NAMALWA (cell line): ENCODE measurements around the gene CCDC63.
"Not testable (repeated sequence)": the region's sequence is repeated elsewhere in the genome, so short reads cannot be mapped to it uniquely, and the experiment has no call there.

ENCODE experiments used
- DNase-seq: peaks from one replicate; pipeline ENCODE4 v3.0.0-alpha.2; 2015; ENCODE audit warnings: low spot score

CCDC63 gene

DNA sequence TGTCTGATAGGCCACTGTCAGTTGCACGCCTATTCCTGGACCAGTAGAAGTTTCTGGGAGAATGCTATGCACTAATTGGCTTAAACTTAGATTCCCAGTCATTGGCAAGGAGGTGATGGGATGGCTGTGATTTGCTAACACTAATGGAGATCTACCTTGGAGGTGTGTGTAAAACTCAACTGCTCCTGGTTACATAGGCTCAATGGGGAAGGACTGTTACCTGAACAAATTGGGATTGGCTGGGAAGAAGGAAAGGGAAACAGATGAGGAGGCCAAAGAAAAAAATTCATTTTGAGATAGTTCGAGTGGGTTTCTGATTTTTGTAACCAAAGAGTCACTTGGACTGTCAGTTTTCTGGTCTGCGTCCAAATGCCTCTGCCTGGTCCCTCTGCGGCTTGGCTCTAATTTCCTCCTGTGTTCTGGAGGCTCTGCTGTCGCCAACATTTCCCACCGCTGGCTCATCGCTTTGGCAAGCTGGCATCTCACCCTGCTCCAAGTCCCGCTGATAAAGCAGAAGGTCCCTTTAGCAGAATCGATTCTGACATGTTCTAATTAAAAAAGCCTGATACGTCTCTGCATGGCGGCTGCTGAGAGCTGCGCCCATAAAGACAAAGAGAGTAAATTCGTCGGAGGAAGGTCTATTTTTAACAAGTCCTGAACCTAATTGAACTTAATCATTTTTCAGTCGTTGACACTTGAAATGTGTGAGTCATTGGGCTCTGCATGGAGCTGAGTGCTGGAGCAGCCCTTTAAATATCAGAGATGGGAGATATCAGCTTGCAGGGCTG, 2.0 kb upstream of the CCDC63 start:
- DNase-seq, result no peak

DNA sequence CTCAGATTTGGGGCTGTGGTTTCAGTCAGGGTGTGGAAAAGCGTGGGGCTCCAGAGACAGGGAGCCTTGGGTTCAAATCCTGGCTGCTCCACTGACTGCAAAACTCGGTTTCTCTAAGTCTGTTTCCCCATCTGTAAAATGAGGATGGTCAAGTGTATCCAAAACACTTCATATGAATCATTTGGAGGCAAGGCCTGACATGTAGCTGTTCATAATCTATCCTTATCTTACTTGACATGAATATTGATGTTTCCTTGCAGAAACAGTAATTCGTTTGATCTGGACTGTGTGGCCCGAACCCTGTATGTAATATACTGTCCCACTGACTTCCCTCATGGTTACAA, 1.5 kb upstream of the CCDC63 start:
- DNase-seq, result no peak

DNA sequence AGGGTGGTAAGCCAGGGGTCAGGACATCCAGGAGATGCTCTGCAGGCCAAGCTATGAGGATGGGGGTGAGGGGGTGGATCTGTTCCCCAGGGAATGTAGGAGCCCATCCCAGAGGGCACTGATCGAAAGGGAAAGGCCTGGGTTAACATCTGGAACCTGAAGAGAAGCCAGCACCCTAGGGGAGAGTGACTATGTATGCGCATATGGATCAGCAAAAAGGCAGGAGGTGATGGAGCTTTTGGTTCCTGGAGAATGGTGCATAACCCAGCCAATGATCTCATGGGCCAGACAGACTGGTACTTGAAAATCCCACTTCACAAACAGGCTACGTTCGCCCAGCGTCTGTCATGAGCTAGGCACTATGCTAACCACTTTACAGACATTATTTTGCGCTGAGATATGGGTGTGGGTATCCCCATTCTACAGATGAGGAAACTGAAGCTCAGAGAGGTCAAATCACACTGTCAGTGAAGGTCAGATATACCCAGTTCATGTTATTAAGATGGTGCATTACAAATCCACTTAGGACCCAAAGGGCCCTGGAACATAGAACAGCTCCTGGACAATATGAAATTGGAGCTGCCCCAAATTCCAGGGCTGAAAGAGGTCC, 1.6 kb downstream of the CCDC63 start:
- DNase-seq, result no peak

DNA sequence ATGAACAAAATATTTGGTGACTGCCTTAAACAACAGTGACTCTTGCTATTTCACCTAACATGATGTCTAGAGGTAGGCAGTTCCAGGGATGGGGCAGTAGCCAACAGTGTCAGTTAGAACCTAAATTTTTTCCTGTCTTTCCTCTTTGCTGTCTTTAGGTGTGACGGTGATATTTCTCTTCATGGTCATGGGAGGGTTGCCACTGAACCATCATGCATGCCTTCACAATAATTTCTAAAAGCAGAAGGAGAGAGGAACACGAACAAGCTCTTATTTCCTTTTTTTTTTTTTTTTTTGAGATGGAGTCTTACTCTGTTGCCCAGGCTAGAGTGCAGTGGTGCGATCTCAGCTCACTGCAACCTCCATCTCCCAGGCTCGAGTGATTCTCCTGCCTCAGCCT, 2.4 kb downstream of the CCDC63 start:
- no peak for DNase-seq

DNA sequence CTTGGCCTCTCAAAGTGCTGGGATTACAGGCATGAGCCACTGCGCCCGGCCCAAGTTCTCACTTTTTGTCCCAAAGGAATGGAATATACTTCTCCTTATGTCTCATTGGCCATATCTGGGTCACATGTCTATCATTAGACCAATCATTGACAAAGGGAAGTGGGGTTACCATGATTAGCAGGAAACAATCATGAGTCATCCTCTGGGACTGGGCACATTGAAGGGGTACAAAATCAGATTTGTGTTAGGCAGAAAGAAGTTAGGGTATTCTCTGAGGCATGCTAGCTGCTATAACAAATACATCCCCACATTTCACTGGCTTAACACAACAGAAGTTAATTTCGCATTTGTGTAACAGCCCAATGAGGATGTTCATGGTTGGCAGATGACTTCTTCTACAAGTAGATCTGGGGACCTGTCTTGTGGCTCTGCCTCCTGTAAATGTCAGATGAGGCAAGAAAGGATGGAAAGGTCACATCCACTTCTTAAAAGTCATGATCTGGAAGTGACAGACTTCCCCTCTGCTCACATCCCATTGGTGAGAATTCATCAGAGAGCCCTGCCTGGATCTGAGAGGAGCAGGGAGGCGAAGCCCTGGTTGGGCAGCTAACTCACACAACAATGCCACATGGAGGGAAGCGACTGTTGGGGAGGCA, 3.1 kb downstream of the CCDC63 start:
- DNase-seq, result no peak

DNA sequence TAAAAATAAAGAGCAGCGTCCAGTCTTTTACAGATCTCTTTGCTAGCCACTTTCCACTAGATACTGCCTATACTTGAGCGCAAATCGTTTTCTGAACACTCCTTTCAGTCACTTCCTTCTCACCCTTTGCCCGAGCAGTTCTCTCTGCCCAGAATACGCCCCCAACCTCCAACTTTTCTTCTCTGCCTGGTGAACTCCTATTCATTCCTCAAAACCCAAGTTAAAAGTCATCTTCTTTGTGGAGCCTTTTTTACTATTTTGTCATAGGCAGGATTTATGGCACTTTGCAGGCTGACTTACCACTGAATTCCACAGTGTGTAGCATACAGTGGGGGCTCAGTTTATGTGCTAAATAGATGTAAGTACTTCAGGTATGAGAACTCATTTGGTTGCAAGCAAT, 4.0 kb downstream of the CCDC63 start:
- DNase-seq, result no peak

DNA sequence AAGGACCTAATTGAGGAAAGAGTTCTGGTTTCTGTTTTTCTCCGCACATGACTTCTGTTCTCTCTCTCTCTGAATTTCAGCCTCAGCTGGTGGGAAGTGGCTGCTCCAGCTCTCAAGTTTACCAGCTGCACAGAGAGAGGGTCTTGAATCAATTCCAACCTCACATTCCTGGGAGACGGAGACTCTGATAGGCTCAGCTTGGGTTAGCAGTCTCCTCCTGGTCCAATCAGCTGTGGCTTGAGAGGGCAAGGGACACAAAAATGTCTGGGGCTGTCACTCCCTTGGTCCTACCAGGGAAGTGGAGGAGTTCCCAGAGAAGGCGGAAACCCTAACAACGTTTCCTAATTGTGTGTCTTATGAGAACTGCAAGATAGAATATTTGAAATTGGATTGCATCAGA, 7.0 kb downstream of the CCDC63 start:
- no peak for DNase-seq

DNA sequence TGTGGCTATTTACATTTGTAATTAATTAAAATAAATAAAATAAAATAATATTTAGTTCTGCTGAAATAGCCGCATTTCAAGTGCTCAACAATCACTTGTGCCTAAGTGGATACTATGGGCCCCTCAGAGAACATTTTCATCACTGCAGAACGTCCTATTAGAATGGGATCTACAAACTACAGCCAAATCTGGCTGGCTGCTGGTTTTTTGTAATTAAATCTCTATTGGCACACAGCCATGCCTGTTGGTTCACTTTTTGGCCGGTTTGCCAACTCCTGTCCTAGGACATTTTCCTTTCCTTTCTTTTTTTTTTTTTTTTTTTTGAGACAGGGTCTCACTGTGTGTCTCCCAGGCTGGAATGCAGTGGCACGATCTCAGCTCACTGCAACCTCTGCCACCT, 9.8 kb downstream of the CCDC63 start:
- DNase-seq, result no peak

DNA sequence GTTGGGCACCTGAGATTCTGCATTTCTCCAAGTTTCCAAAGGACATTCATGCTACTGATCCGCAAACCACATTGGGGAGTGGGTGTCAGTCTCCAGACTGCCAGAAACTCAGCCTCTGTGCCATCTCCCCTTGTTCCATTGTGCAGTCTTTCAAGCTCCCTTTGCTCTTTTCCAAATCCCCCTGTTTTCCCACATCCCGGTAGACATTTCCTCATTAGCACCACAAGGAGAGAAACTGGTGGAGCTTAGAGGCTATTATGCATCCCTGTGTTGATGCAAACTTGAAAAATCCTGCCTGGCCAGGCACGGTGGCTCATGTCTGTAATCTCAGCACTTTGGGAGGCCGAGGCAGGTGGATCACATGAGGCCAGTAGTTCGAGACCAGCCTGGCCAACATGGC, 10.7 kb downstream of the CCDC63 start:
- no peak for DNase-seq

DNA sequence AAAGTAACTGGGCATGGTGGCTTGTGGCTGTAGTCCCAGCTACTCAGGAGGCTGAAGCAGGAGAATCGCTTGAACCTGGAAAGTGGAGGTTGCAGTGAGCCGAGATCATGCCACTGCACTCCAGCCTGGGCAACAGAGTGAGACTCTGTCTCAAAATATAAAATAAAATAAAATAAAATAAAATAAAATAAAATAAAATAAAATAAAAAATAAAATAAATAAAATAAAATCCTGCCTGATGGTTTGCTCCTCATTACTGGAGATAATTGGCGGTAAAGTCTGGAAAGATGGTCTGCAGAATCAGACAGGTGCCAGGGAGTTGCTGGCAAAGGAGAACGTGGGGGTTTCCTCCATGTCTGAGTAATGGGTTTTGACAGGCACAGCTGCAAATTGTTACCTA, 11.2 kb downstream of the CCDC63 start:
- DNase-seq, result not testable (repeated sequence)

DNA sequence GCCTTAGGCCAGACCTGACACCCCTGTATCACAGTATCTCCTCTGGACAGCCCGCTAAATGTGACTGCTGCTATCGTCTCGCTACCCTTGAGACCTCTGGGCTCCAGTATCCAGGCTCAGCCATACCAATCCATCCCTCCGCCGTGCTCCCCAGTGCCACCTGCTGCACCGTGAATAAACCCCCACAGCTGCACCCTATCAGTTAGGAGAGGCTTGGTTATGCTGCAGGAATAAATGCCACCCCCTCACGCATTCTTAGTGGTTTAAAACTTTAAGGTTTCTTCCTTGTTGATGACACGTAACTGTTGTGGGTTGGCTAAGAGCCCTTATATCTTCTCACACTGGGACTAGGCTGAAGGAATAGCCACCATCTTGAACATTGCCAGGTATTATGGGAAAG, 12.1 kb downstream of the CCDC63 start:
- DNase-seq, result no peak

DNA sequence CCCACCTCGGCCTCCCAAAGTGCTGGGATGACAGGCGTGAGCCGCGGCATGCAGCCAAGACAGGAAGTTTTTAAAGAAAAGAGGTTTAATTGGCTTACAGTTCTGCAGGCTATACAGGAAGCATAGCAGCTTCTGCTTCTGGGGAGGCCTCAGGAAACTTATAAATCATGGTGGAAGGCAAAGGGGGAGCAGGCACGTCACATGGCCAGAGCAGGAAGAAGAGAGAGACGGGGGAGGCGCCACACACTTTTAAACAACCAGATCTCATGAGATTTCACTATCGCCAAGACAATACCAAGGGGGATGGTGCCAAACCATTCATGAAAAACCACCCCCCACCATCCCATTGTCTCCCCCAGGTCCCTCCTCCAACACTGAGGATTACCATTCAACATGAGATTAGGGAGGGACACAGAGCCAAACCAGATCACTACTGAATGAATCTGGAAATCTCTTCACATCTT, 14.1 kb downstream of the CCDC63 start:
- no peak for DNase-seq

DNA sequence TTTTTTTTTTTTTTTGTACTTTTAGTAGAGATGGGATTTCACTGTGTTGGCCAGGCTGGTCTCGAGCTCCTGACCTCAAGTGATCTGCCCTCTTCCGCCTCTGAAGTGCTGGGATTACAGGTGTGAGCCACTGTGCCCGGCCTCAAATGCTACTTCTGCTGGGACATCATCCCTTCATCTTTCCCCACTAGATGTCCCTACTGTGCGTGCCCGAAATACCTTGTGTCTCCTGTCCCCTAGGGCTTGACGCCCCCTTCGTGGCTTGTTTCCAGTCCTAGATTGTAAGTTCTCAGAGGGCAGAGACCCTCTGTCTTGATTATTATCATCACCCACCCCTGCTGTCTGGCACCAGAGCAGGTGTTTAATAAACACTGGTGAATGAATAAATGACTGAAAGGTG, 14.9 kb downstream of the CCDC63 start:
- no peak for DNase-seq

DNA sequence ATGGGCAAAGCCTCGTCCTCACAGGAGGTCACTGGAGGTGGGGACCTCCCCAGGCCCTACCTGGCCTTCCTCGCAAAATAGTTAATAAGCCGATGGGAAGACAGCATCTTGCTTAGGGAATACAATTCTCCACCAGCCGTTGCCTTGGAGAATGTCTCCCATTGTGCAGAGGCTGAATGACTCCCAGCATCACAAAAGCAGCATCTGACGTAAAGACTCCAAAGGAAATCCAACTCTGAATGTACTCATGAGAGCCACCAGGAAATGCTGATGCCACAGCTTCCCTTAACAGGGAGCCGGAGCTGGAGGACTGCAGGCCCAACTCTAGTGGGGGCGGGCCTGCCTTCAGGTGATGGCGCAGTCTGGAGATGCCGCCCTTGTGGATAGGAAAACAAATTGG, 15.5 kb downstream of the CCDC63 start:
- no peak for DNase-seq

DNA sequence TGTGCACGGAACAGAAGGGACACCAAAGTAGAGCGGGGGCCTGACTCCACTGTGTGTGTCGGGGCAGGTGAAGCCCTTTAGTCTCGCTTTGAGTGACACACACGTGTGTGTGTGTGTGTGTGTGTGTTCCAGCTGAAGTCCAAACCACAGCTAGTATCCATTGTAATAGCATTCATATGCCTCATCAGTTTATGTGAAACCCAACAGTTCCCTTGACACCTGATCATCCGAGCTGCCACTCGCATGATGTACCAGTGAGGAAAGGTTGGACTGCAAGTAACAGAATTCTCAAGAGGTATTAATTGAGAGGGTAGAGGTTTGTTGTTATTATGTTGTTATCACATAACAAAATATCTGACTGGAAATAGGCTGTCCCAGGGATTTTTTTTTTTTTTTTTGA, 16.4 kb downstream of the CCDC63 start:
- no peak for DNase-seq

DNA sequence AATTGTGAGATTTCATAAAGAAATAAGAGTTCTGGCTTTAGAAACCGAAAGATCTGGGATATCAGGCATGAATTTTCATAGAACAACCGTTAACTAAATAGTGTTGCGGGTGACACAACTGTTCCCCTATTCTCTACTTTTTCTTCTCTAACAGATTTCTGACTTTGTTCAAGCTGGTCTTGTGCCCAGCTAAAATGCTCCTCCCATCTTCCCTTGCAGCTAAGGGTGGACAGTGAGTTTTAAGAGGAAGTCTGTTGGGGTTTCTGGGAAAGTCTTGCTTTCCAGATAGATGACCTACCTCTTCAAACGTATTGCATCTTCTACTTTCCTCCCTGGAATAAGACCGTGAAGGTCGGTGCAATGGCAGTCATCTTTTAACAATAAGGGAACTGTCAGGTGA, 18.7 kb downstream of the CCDC63 start:
- no peak for DNase-seq

DNA sequence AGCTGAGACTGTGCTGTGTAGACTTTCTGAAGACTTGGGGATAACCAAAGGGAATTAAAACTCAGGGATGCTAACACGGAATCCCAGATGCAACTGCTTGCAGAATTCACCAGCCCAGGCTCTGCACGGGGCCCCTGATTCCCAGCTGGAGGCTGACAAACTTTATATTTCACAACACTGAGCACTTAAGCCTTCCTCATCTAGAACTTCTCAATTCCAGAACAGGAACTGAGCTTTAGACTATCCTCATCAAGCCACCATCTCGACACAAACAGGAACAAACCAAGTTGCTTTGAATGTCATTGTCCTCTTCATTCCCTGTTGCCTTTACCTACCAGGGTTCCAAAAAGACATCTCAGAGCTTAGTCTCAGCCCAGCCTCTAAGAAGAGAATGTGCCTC, 22.2 kb downstream of the CCDC63 start:
- no peak for DNase-seq

DNA sequence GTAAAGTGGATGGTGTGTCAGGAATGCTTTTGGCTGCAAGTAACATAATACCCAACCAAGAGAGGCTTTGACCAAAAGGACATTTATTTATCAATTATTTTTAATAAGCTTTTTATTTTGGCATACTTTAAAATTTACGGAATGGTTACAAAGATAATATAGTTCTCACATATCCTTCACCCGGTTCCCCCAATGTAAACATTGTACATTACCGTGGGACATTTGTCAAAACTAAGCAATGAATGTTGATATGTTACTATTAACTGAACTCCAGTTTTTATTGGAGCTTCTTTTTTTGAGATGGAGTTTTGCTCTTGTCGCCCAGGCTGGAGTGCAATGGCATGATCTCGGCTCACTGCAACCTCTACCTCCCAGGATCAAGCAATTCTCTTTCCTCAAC, 23.0 kb downstream of the CCDC63 start:
- DNase-seq, result no peak

DNA sequence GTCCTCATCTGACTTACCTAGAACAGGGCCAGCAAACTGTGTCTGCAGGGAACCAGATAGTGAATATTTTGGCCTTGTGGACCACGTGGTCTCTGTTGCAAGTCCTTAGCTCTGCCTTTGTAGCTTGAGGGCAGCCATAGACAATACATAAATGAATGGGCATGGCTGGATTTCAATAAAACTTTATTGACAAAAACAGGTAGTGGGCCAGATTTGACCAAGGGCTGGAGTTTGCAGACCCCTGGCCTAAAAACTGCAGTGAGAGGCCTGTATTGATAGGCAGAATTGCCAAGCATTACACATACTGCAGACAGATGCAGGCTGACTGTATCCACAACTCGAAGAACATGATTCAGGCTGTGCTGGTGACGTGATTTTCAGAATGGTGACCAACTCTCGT, 25.3 kb downstream of the CCDC63 start:
- DNase-seq, result no peak

DNA sequence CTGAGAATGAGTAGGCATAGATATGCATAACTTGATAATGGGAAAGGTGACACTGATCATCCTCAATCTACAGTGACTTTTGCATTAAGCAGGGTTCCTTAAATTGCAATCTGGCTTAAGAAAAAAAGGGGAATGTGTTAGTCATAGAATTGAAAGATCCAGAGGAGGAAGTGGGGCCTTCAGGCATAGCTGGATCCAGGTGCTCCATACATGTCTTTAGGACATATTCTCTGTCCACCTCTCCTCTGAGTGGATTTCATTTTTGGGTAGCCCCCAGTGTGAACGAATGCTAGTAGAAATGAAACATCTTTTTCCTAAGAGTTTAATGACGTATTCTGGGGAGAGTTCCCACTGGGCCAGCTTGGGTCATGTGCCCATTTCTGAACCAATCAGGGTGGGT, 27.6 kb downstream of the CCDC63 start:
- no peak for DNase-seq

DNA sequence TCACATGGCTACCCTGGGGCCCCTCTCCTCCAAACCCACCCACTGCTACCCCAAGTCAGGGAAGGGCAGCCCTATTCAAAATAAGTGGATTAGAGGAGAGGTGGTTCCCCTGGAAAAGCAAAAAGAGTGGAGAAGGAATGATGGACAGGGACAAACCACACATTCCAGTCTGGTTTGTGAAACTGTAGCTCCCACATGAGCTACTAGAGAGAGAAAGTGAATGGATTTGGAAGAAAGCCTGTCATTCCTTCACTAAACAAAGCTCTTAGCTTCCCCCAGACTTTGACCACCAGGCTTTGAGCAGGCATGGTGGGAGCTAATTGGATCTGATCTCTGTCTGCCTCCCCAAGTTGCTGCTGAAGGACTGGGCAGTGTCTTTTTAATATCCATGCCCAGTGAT, 28.0 kb downstream of the CCDC63 start:
- DNase-seq, result no peak

DNA sequence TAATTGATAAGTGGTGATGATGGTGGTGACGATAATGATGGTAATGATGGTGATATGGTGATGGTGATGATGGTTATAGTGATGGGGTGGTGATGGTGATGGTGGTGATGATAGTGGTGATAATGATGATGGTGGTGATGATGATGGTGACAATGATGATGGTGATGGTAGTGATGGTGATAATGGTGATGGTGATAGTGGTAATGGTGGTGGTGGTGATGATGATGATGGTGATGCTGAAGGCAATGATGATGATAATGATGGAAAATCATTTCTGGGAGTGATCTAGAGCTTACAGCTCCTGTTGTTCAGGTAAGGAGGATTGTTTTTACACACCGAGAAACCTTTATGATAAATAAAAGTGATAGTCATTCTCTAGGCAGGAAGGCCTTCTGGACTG, 33.9 kb downstream of the CCDC63 start:
- DNase-seq, result no peak

DNA sequence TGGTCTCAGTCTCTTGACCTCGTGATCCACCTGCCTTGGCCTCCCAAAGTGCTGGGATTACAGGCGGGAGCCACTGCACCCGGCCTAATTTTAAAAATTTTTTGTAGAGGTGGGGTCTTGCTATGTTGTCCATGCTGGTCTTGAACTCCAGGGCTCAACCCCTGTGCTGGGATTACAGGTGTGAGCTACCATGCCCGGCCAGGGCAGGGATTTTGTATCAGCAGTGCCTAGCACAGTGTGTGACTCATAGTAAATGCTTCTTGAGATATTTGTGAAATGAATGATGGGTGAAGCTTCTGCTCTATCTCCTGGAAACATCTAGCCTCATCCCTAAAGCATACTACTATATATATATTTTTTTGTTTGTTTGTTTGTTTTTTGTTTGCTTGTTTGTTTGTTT, 36.5 kb downstream of the CCDC63 start:
- DNase-seq, result no peak
